Thymus (tissue), 14 donors: ENCODE results near the gene IFITM10. TPM values are rescaled to one million over a fixed set of nuclear protein-coding genes. Genes with fewer than 3 reads are reported as not detected.
A peak's percentile ranks its signal among the peaks of the same experiment; 100 is the strongest.

ENCODE experiments used
- DNase-seq, 9 donors: peaks; one replicate each; pipeline ENCODE4 v3.0.0-alpha.2; 2013; ENCODE audit warnings: low spot score in 9 of 9, low read depth in 6 of 9, missing footprints in 1 of 9
- H3K27ac ChIP-seq, 2 donors: one replicate each; pipeline ENCODE4 v1.5.1; 2013; ENCODE audit warnings: control low read depth in 1 of 2, low read depth in 1 of 2, low read length in 1 of 2, mild to moderate bottlenecking in 1 of 2, moderate library complexity in 1 of 2
- H3K27me3 ChIP-seq, 2 donors: one replicate each; pipeline ENCODE4 v1.5.1; 2013; ENCODE audit warnings: low read length in 1 of 2; ENCODE audit not compliant: control insufficient read depth in 2 of 2, insufficient read depth in 1 of 2
- H3K36me3 ChIP-seq, 2 donors: one replicate each; pipeline ENCODE4 v1.5.1; 2013; ENCODE audit warnings: low read length in 1 of 2, mild to moderate bottlenecking in 1 of 2, moderate library complexity in 1 of 2; ENCODE audit not compliant: control insufficient read depth in 2 of 2, insufficient read depth in 2 of 2
- H3K4me1 ChIP-seq, 2 donors: one replicate each; pipeline ENCODE4 v1.5.1; 2013; ENCODE audit warnings: low read length in 2 of 2; ENCODE audit not compliant: control insufficient read depth in 2 of 2, insufficient read depth in 2 of 2
- H3K4me3 ChIP-seq, 2 donors: one replicate each; pipeline ENCODE4 v1.5.1; 2013; ENCODE audit warnings: low read length in 2 of 2, control low read depth in 1 of 2, mild to moderate bottlenecking in 1 of 2
- H3K9me3 ChIP-seq, 2 donors: one replicate each; pipeline ENCODE4 v1.5.1; 2013; ENCODE audit warnings: low read length in 1 of 2, mild to moderate bottlenecking in 1 of 2; ENCODE audit not compliant: control insufficient read depth in 2 of 2, insufficient read depth in 1 of 2
- WGBS: extraction: QIAGEN DNeasy Blood & Tissue Kit; methylation state at CpG from one replicate; pipeline ENCODE4 v1.1.7; 2013; 5-methylcytosine and 5-hydroxymethylcytosine counted together
- long read RNA-seq, 10 donors: transcript quantifications; one replicate each; lab custom pipeline, GENCODE V29; 2026
- polyA plus RNA-seq: library from polyadenylated mRNA; stranded (reverse); fragments of 200-250 nt; gene quantifications from one replicate; pipeline ENCODE4 v1.2.3, GENCODE V29; 2013
- total RNA-seq: library from RNA; stranded (reverse); fragments of 120-200 nt; gene quantifications from one replicate; pipeline ENCODE4 v1.2.4, GENCODE V29; 2013
- donor health status: healthy.

IFITM10 gene
- 0.14 TPM for total RNA-seq
- polyA plus RNA-seq: 0.80 TPM
- long read RNA-seq, donor 1: 0 reads
- long read RNA-seq, donor 2: 0 reads
- long read RNA-seq, donor 3: 0 reads
- long read RNA-seq, donor 4: 0 reads
- long read RNA-seq, donor 5: 0 reads
- long read RNA-seq, donor 6: 0 reads
- long read RNA-seq, donor 7: 0 reads
- long read RNA-seq, donor 8: 0 reads
- long read RNA-seq, donor 9: 0 reads
- long read RNA-seq, donor 10: 0 reads

DNA sequence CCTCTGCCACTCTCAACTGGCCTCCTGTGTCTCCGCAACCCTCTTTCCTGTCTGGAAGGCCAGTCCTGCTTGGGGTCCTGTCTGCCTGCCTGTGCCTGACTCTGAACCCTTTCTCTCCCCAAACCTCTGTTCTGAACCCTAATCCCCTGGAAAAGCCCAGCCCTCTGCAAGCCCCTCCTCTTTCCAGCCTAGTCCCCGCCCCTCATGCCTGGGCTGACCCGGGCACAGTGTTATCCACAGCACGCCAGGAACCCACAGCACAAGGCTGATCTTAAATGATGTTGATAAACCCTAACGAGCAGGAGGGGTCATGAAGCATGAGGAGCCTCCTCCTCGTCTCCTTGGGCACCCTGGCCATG, at the start of gene IFITM10:
Gene IFITM10, minus strand, starts transcription at position 115 of the 359 bp plus-strand sequence. CDS start 153 bp downstream, outside the sequence.
- peaks cover 0 to 4% of the 10 kb centered on the region in 2 donors for H3K9me3 ChIP-seq
- WGBS: 78% methylated on average over 6 of the region's 6 CpGs
- peaks cover 33 to 49% of the 10 kb centered on the region in 2 donors for H3K27me3 ChIP-seq
- DNase-seq: no peak
- peaks cover 6 to 19% of the 10 kb centered on the region in 2 donors for H3K4me1 ChIP-seq
- no peak within 1 kb of the TSS for H3K27ac ChIP-seq
- H3K36me3 ChIP-seq: peaks cover 27 to 28% of the 10 kb centered on the region in 2 donors
- no peak within 1 kb of the TSS for H3K4me3 ChIP-seq

DNA sequence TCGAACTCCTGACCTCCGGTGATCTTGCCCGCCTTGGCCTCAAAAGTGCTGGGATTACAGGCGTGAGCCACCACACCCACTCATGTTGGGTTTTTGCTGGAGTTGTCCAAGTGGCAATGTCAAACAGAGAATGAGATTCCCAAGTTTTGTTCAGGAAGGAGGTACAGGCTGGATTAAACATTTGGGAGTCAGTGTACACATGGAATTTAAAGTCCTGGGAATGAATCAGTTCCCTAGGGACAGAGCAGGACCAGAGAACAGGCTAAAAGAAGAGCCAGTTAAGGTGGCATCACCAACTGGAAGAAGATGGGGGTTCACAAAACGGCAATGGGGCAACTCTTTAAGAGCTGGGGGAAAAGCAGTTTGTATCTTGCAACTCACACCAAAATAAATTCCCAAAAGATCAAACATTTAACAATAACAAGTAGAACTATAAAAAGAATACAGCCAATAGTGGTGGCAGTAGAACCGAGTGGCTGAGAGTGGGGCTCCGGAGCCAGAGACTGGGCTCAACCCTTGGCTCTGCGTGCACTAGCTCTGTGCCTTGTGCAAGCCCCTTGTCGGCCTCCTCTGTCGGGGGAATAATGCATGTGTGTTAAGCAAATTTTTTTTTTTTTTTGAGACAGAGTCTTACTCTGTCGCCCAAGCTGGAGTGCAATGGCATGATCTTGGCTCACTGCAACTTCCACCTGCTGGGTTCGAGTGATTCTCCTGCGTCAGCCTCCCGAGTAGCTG, 47.2 kb upstream of the IFITM10 start:
- DNase-seq: no peak
- Histone ChIP-seq H3K9me3 (no peaks in the 10 kb centered on the region), H3K36me3 (no peaks in the 10 kb centered on the region), H3K4me3 (no peak overlapping the region), H3K27me3 (no peaks in the 10 kb centered on the region), H3K4me1 (peaks cover 0 to under 1% of the 10 kb centered on the region in 2 donors), H3K27ac (no peak overlapping the region)
- WGBS: 96% methylated on average over 14 of the region's 14 CpGs

DNA sequence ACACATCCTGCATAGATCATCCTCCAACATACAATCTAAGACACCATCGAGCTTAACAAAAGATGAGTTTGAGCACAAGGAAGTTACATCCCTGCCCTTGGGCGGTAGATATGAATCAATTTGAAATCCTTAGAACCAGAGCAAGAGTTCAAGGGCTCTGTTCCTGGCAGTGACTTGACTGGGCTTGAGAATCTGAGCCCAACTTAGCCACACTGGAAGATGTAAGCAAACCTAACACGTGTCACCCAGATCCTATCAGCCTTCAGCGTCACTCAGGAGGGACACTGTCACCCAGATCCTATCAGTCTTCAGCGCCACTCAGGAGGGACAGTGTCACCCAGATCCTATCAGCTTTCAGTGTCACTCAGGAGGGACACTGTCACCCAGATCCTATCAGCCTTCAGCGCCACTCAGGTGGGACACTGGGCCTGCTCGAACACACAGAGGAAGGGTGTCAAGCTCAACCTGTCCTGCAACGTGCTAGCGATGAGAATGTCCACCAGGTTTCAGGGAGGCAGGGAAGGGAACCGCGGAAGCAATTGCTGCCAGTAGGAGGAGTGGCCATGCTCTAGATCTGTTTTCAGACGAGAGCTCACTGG, 46.1 kb upstream of the IFITM10 start:
- no peaks in the 10 kb centered on the region for H3K27me3 ChIP-seq
- peaks cover 0 to 2% of the 10 kb centered on the region in 2 donors for H3K4me1 ChIP-seq
- 94% methylated on average over 12 of the region's 12 CpGs for WGBS
- no peak for DNase-seq
- H3K9me3 ChIP-seq: no peaks in the 10 kb centered on the region
- H3K27ac ChIP-seq: no peak overlapping the region
- H3K36me3 ChIP-seq: no peaks in the 10 kb centered on the region
- H3K4me3 ChIP-seq: no peak overlapping the region

DNA sequence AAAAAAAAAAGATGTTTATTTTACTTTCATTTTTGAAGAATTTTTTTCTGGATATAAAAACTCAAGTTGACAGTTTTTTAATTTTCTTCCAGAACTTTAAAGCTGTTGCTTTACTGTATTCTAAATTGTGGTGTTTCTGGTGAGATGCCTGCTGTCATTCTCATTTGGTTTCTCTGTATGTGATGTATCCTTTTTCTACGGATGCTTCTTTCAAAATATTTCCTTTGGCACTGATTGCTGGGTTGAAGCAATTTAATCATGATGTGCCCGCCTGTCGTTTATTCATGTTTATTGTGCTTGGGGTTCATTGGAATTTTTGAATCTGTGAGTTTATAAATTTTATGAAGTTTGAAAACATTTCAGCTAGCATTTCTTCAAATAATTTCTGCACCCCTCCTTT, 42.7 kb upstream of the IFITM10 start:
- H3K27me3 ChIP-seq: no peaks in the 10 kb centered on the region
- no peaks in the 10 kb centered on the region for H3K9me3 ChIP-seq
- H3K36me3 ChIP-seq: no peaks in the 10 kb centered on the region
- H3K27ac ChIP-seq: no peak overlapping the region
- DNase-seq: no peak
- H3K4me3 ChIP-seq: no peak overlapping the region
- WGBS: 94% methylated on average over 3 of the region's 3 CpGs
- H3K4me1 ChIP-seq: peaks cover 0 to 2% of the 10 kb centered on the region in 2 donors

GRCh38 chr11:1792461-1792860, 42.1 kb upstream of the IFITM10 start:
- 66% methylated on average over 12 of the region's 12 CpGs for WGBS
- H3K27me3 ChIP-seq: no peaks in the 10 kb centered on the region
- H3K4me3 ChIP-seq: no peak overlapping the region
- peak in 1 of 9 donors; percentile 16 for DNase-seq
- H3K4me1 ChIP-seq: peaks cover 0 to 2% of the 10 kb centered on the region in 2 donors
- no peaks in the 10 kb centered on the region for H3K9me3 ChIP-seq
- H3K27ac ChIP-seq: no peak overlapping the region
- H3K36me3 ChIP-seq: no peaks in the 10 kb centered on the region

DNA sequence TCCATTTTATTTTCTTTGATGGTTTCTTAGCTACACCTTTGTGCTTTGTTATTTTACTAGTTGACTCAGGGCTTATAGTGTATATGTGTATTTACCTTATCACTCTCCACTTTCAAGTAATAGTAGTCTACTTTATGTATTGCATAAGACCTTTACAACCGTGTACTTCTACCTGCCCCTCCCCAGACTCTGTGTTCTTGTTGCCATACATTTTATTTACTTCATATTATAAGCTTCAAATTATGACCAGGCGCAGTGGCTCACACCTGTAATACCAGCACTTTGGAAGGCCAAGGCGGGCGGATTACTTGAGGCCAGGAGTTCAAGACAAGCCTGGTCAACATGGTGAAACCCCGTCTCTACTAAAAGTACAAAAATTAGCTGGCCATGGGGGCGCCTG, 41.5 kb upstream of the IFITM10 start:
- Histone ChIP-seq H3K27me3 (no peaks in the 10 kb centered on the region), H3K36me3 (no peaks in the 10 kb centered on the region), H3K9me3 (no peaks in the 10 kb centered on the region), H3K4me3 (no peak overlapping the region), H3K27ac (no peak overlapping the region), H3K4me1 (peaks cover 0 to 2% of the 10 kb centered on the region in 2 donors)
- WGBS: 97% methylated on average over 6 of the region's 6 CpGs
- DNase-seq: no peak

- H3K36me3 ChIP-seq: no peaks in the 10 kb centered on the region
- no peaks in the 10 kb centered on the region for H3K27me3 ChIP-seq
- 98% methylated on average over 4 of the region's 4 CpGs for WGBS
- DNase-seq: no peak
- H3K9me3 ChIP-seq: no peaks in the 10 kb centered on the region
- no peak overlapping the region for H3K4me3 ChIP-seq
- H3K27ac ChIP-seq: no peak overlapping the region
- no peaks in the 10 kb centered on the region for H3K4me1 ChIP-seq
Measured at GRCh38 chr11:1786466-1786865, 36.1 kb upstream of the IFITM10 start.

- no peak overlapping the region for H3K27ac ChIP-seq
- WGBS: 89% methylated on average over 21 of the region's 21 CpGs
- DNase-seq: no peak
Measured at GRCh38 chr11:1785749-1786413, 35.5 kb upstream of the IFITM10 start.

More at GRCh38 chr11:1785749-1786413, 35.5 kb upstream of the IFITM10 start:
- no peak overlapping the region for H3K4me3 ChIP-seq
- no peaks in the 10 kb centered on the region for H3K4me1 ChIP-seq
- no peaks in the 10 kb centered on the region for H3K27me3 ChIP-seq
- H3K9me3 ChIP-seq: no peaks in the 10 kb centered on the region
- H3K36me3 ChIP-seq: no peaks in the 10 kb centered on the region
